GM12878 (cell line): ENCODE measurements around the gene ZCCHC24. TPM values are rescaled to one million over a fixed set of nuclear protein-coding genes. Genes with fewer than 3 reads are reported as not detected.

ENCODE experiments used
- ATAC-seq: fragments of 200-7000 bp; cut with Tn5 transposase; 3 replicates; pipeline ENCODE4 v1.9.1; 2020; ENCODE audit warnings: mild to moderate bottlenecking, moderate library complexity
- BruUV-seq: library from RNA; stranded (reverse); fragments of 400-500 nt; replicated peaks from 2 replicates; lab custom pipeline; 2021; lab: Mats Ljungman, UMichigan
- CTCF ChIA-PET: fragments of 300-600 bp; sonication (Branson Sonifier 250); formaldehyde crosslinking; extraction: SDS; loops from one replicate; lab custom pipeline; 2021; ENCODE audit warnings: inconsistent platforms; lab: Yijun Ruan, JAX
- POLR2A ChIA-PET: fragments of 350-600 bp; formaldehyde crosslinking; extraction: SDS; loops from one replicate; lab custom pipeline; 2021; ENCODE audit warnings: inconsistent platforms; lab: Charles Lee
- RAD21 ChIA-PET: fragments of 300-600 bp; sonication (Branson Sonifier 250); formaldehyde crosslinking; loops from one replicate; lab custom pipeline; 2023; ENCODE audit warnings: antibody characterized with exemption; ENCODE audit not compliant: unreplicated experiment; lab: Charles Lee
- SMC1A ChIA-PET: fragments of 300-600 bp; sonication (Branson Sonifier 250); formaldehyde crosslinking; loops from one replicate; lab custom pipeline; 2023; ENCODE audit not compliant: unreplicated experiment, uncharacterized antibody; lab: Charles Lee
- DNase-seq: peaks from one replicate; pipeline ENCODE4 v3.0.0-alpha.2; 2011; ENCODE audit warnings: low read depth, low spot score
- FAIRE-seq: peaks from 3 replicates; lab custom pipeline; 2011; peaks lifted over from hg19 to GRCh38; lab: Jason Lieb, UNC
- H2AFZ ChIP-seq: 2 replicates; pipeline ENCODE4 v1.6.0; 2011; ENCODE audit warnings: low read depth, low read length, control low read depth; ENCODE audit not compliant: control insufficient read depth
- H3K27ac ChIP-seq: 2 replicates; pipeline ENCODE4 v1.5.1; 2011; ENCODE audit warnings: control low read depth; ENCODE audit not compliant: control insufficient read depth, insufficient read depth
- H3K27me3 ChIP-seq, 2 experiments: replicated peaks in 1 of 2; 2 replicates each; pipeline versions ENCODE4 v1.6.0 to v1.6.1; 2011; ENCODE audit warnings: low read length in 1 of 2; ENCODE audit not compliant: control insufficient read depth in 2 of 2, insufficient read depth in 2 of 2
- H3K36me3 ChIP-seq, 2 experiments: 2 replicates each; pipeline ENCODE4 v1.5.1; 2011; ENCODE audit warnings: low read length in 1 of 2; ENCODE audit not compliant: control insufficient read depth in 2 of 2, insufficient read depth in 2 of 2
- H3K4me1 ChIP-seq: 2 replicates; pipeline ENCODE4 v1.6.1; 2011; ENCODE audit warnings: mild to moderate bottlenecking, low read length, moderate library complexity, mixed read lengths; ENCODE audit not compliant: control insufficient read depth, insufficient read depth
- H3K4me2 ChIP-seq: 2 replicates; pipeline ENCODE4 v1.6.0; 2011; ENCODE audit warnings: control low read depth; ENCODE audit not compliant: control insufficient read depth, insufficient read depth
- H3K4me3 ChIP-seq: fragments of 200-600 bp; sonication (generic); 2 replicates; pipeline ENCODE4 v1.5.1; 2016
- H3K79me2 ChIP-seq: 2 replicates; pipeline ENCODE4 v1.6.0; 2011; ENCODE audit warnings: low read length; ENCODE audit not compliant: control insufficient read depth, insufficient read depth
- H3K9ac ChIP-seq: 2 replicates; pipeline ENCODE4 v1.8.0; 2011; ENCODE audit warnings: low read length, control low read depth, mixed read lengths; ENCODE audit not compliant: control insufficient read depth, insufficient read depth
- H3K9me3 ChIP-seq: replicated peaks from 3 replicates; pipeline ENCODE4 v1.5.1; 2011; ENCODE audit warnings: mild to moderate bottlenecking, low read length; ENCODE audit not compliant: control insufficient read depth, insufficient read depth
- H4K20me1 ChIP-seq: 2 replicates; pipeline ENCODE4 v1.6.0; 2011; ENCODE audit not compliant: control insufficient read depth, insufficient read depth
- CHD4 ChIP-seq: fragments of 200-600 bp; sonication (generic); IDR thresholded peaks from 2 replicates; pipeline ENCODE4 v1.6.1; 2016; ENCODE audit warnings: mild to moderate bottlenecking
- CUX1 ChIP-seq: IDR thresholded peaks from 2 replicates; pipeline ENCODE4 v1.6.1; 2012; ENCODE audit warnings: improper control_type of control experiment, low read depth, low read length; ENCODE audit not compliant: insufficient replicate concordance
- EZH2 ChIP-seq: IDR thresholded peaks from 2 replicates; pipeline ENCODE4 v1.6.1; 2012; ENCODE audit warnings: low read depth, mild to moderate bottlenecking, control low read depth, inconsistent platforms, low read length, borderline replicate concordance; ENCODE audit not compliant: control insufficient read depth
- HDAC6 ChIP-seq: fragments of 200-600 bp; sonication (generic); IDR thresholded peaks from one replicate; pipeline ENCODE4 v1.8.0; 2017; ENCODE audit warnings: antibody characterized with exemption; ENCODE audit not compliant: unreplicated experiment
- IRF3 ChIP-seq: fragments of 450-650 bp; IDR thresholded peaks from 2 replicates; pipeline ENCODE4 v1.6.1; 2014; ENCODE audit warnings: mild to moderate bottlenecking
- JUNB ChIP-seq: IDR thresholded peaks from 2 replicates; pipeline ENCODE4 v1.6.1; 2016; ENCODE audit warnings: antibody characterized with exemption, mild to moderate bottlenecking
- MYC ChIP-seq: IDR thresholded peaks from 2 replicates; pipeline ENCODE4 v1.6.1; 2011; ENCODE audit warnings: mild to moderate bottlenecking, low read length, moderate library complexity, inconsistent platforms; ENCODE audit not compliant: insufficient read depth, insufficient replicate concordance, insufficient read length, severe bottlenecking
- NR2C1 ChIP-seq: fragments of 450-650 bp; IDR thresholded peaks from 2 replicates; pipeline ENCODE4 v1.6.1; 2017; ENCODE audit warnings: antibody characterized with exemption, mild to moderate bottlenecking, moderate library complexity
- PBX3 ChIP-seq: IDR thresholded peaks from 2 replicates; pipeline ENCODE4 v1.6.1; 2011; ENCODE audit warnings: mild to moderate bottlenecking, low read depth, low read length, moderate library complexity; ENCODE audit not compliant: insufficient replicate concordance
- POLR2A ChIP-seq: IDR thresholded peaks from 2 replicates; pipeline ENCODE4 v1.6.1; 2011; ENCODE audit warnings: low read depth, mild to moderate bottlenecking, low read length
- WGBS: methylation state at CpG from one replicate; pipeline ENCODE4 v1.1.6; 2016; ENCODE audit warnings: low lambda C conversion rate; ENCODE audit not compliant: insufficient replicate concordance, insufficient coverage; ENCODE audit errors: missing lambda C conversion rate; 5-methylcytosine and 5-hydroxymethylcytosine counted together
- in situ Hi-C: fragments of 300-500 bp; cut with MboI; formaldehyde crosslinking; loops from 9 replicates; pipeline ENCODE4 v1.14.3; 2018; ENCODE audit warnings: mixed read lengths
- intact Hi-C: fragments of 100-400 bp; cut with micrococcal nuclease; formaldehyde crosslinking; loops from one replicate; pipeline ENCODE4 v1.14.2; 2022; ENCODE audit not compliant: unreplicated experiment
- polyA plus RNA-seq, 11 experiments: library from polyadenylated mRNA; depleted of rRNA in 4 of 11; unstranded in 6 of 11; stranded (reverse) in 5 of 11; fragments of >200 nt; fragmentation: Nextera tagmentation in 4 of 11; fragmentation: Illumina TruSeq in 1 of 11; extraction: Ambion mirVana in 4 of 11; extraction: Trizol in 1 of 11; gene quantifications; 1 replicate in 1 of 11; 2 replicates in 10 of 11; pipeline versions ENCODE4 v1.2.1 to v1.2.3, GENCODE V29; 2011 to 2016; ENCODE audit warnings: inconsistent platforms in 2 of 11, missing spikeins in 2 of 11, low read depth in 1 of 11
- total RNA-seq, 4 experiments: library from RNA; depleted of rRNA in 3 of 4; stranded (reverse); fragments of >200 nt in 3 of 4; fragmentation: Illumina TruSeq in 1 of 4; extraction: Trizol in 1 of 4; gene quantifications; 2 replicates each; pipeline versions ENCODE4 v1.2.1 to v1.2.3, GENCODE V29; 2013 to 2021

ZCCHC24 gene
- total and polyA plus RNA-seq, 10 of the 15 experiments (the other 5 are each of a cell fraction or from before 2014, with no cell fraction given), result 0.02 to 0.62 (median 0.04) TPM; not detected in 4

- TF ChIP-seq CUX1, result no peak
- no peak for TF ChIP-seq CHD4
- TF ChIP-seq JUNB, result no peak
- no peak for TF ChIP-seq NR2C1
- no peak for TF ChIP-seq POLR2A
- TF ChIP-seq EZH2, result no peak
- TF ChIP-seq MYC, result no peak
Measured at GRCh38 chr10:79404690-79405131, 40.7 kb downstream of the ZCCHC24 start (continued).

- ChIA-PET POLR2A (no interaction called here), CTCF (no interaction called here), SMC1A (no interaction called here), RAD21 (no interaction called here)
- 48% methylated on average over 4 of the region's 7 CpGs for WGBS
- FAIRE-seq (no peak), DNase-seq (no peak), ATAC-seq (no peak)
- no peak overlapping the region for H3K4me2 ChIP-seq
- in situ Hi-C loops, result no loop called here
- no peaks in the 10 kb centered on the region; a peak in 2 of 4 replicates for H3K27me3 ChIP-seq
- no peaks in the 10 kb centered on the region for H4K20me1 ChIP-seq
- no peaks in the 10 kb centered on the region for H3K79me2 ChIP-seq
- no TSS peak for BruUV-seq
- H3K4me1 ChIP-seq, result no peaks in the 10 kb centered on the region
- H3K36me3 ChIP-seq, result no peaks in the 10 kb centered on the region
- intact Hi-C loops, result no loop called here
- TF ChIP-seq PBX3, result no peak
- no peak for TF ChIP-seq HDAC6
- TF ChIP-seq IRF3, result no peak
- no peak overlapping the region for H3K9ac ChIP-seq
- H3K27ac ChIP-seq, result no peak overlapping the region
- no peak overlapping the region for H2AFZ ChIP-seq
- H3K9me3 ChIP-seq, result no peaks in the 10 kb centered on the region
- H3K4me3 ChIP-seq, result no peak overlapping the region
Measured at GRCh38 chr10:79404231-79404609, 41.2 kb downstream of the ZCCHC24 start.
